Testis (tissue), 3 donors: ENCODE results near the gene NCBP3. TPM values are rescaled to one million over a fixed set of nuclear protein-coding genes. Genes with fewer than 3 reads are reported as not detected.

Experiments used
- DNase-seq: peaks from one replicate; pipeline ENCODE4 v3.0.0-alpha.2; 2019
- H3K27ac ChIP-seq, 2 donors: fragments of 200-600 bp; sonication (generic); one replicate each; pipeline ENCODE4 v1.5.1; 2019
- H3K27me3 ChIP-seq: fragments of 200-600 bp; sonication (generic); one replicate; pipeline ENCODE4 v1.5.1; 2019
- H3K36me3 ChIP-seq: fragments of 200-600 bp; sonication (generic); one replicate; pipeline ENCODE4 v1.5.1; 2017; ENCODE audit warnings: low read depth; ENCODE audit errors: missing control alignments
- H3K4me1 ChIP-seq: fragments of 200-600 bp; sonication (generic); one replicate; pipeline ENCODE4 v1.5.1; 2019
- H3K4me3 ChIP-seq, 2 donors: fragments of 200-600 bp; sonication (generic); one replicate each; pipeline ENCODE4 v1.5.1; 2017 to 2019
- H3K9me3 ChIP-seq: fragments of 200-600 bp; sonication (generic); one replicate; pipeline ENCODE4 v1.5.1; 2017
- POLR2A ChIP-seq: fragments of 450-650 bp; IDR thresholded peaks from one replicate; pipeline ENCODE4 v1.6.1; 2017; ENCODE audit warnings: antibody characterized with exemption, mild to moderate bottlenecking, moderate library complexity
- WGBS, 2 donors: methylation state at CpG; one replicate each; pipeline ENCODE4 v1.1.5; 2018; 5-methylcytosine and 5-hydroxymethylcytosine counted together
- intact Hi-C: fragments of 100-400 bp; cut with DNase I; formaldehyde crosslinking; loops from one replicate; pipeline ENCODE4 v1.15.1; 2023; ENCODE audit warnings: low total_unique reads
- polyA plus RNA-seq: library from polyadenylated mRNA; stranded (reverse); fragments of 350-450 nt; fragmentation: Illumina TruSeq; extraction: RNeasy Lipid Tissue Mini Kit (QIAGEN cat#74804); gene quantifications from one replicate; pipeline ENCODE4 v1.2.3, GENCODE V29; 2014; ENCODE audit warnings: low read depth, low replicate concordance; ENCODE audit not compliant: insufficient read depth
- total RNA-seq, 2 donors: library from RNA; depleted of rRNA; stranded (reverse); fragments of >200 nt; gene quantifications; one replicate each; pipeline ENCODE4 v1.2.3, GENCODE V29; 2016
- TF ChIP-seq, protein P1 (sequence below), 3 experiments: fragments of 450-650 bp in 2 of 3; fragments of 200-600 bp in 1 of 3; sonication (generic) in 1 of 3; IDR thresholded peaks; one replicate each; pipeline ENCODE4 v1.5.1; 2016 to 2019; ENCODE audit warnings: antibody characterized with exemption in 3 of 3, mild to moderate bottlenecking in 2 of 3, moderate library complexity in 1 of 3

Gene NCBP3
- total and polyA plus RNA-seq, 3 donors from 2014 or later, result 37.2 to 61.6 (median 37.7) TPM

DNA sequence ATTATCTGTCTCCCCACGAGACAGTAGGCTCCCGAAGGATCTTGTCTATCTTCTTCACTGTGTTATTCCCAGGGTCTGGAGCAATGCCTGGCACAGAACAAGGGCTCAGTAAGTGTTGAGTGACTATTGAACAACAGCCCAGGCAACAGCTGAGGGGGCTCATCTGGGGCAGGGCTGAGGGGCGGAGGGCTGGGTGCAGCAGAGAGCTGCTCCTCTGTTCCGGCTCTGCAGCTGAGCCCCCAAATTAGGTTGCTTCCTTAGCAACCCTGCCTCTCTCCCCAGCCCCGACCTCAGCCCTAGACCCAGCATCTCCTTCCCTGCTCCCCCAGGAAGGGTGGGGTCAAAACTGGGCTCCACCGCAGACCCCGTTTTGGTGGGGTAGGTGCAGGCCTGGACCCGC, 77.3 kb downstream of the NCBP3 start:
- Histone ChIP-seq H3K4me1 (no peaks in the 10 kb centered on the region), H3K27ac (no peak overlapping the region), H3K4me3 (no peak overlapping the region), H3K36me3 (no peaks in the 10 kb centered on the region), H3K9me3 (no peaks in the 10 kb centered on the region), H3K27me3 (no peaks in the 10 kb centered on the region)
- intact Hi-C loops, result no loop called here
- TF ChIP-seq, protein P1, sequence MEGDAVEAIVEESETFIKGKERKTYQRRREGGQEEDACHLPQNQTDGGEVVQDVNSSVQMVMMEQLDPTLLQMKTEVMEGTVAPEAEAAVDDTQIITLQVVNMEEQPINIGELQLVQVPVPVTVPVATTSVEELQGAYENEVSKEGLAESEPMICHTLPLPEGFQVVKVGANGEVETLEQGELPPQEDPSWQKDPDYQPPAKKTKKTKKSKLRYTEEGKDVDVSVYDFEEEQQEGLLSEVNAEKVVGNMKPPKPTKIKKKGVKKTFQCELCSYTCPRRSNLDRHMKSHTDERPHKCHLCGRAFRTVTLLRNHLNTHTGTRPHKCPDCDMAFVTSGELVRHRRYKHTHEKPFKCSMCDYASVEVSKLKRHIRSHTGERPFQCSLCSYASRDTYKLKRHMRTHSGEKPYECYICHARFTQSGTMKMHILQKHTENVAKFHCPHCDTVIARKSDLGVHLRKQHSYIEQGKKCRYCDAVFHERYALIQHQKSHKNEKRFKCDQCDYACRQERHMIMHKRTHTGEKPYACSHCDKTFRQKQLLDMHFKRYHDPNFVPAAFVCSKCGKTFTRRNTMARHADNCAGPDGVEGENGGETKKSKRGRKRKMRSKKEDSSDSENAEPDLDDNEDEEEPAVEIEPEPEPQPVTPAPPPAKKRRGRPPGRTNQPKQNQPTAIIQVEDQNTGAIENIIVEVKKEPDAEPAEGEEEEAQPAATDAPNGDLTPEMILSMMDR (IDR thresholded peaks at IDR 0.05), result no peak
- no peak for TF ChIP-seq POLR2A
- 72 to 75% methylated on average over 6 to 8 of the region's 8 CpGs for WGBS, 2 donors
- DNase-seq, result no peak

DNA sequence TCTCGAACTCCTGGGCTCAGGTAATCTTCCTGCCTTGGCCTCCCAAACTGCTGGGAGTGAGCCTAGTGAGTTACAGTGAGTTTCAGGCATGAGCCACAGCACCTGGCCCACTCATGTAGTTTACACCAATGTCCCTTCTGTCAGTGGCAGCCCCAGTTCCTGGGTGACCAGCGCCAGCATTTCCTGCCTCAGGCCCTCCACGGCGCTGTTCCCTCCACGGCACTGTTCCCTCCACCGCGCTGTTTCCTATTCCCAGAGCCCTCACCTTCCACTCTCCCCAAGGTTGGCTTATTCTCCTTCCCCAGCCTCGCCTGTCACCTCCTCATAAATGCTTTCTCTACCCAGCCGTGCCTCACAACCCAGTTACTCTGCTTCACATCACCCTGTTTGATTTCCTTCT, 77.7 kb downstream of the NCBP3 start:
- Histone ChIP-seq H3K36me3 (no peaks in the 10 kb centered on the region), H3K4me1 (no peaks in the 10 kb centered on the region), H3K4me3 (no peak overlapping the region), H3K27me3 (no peaks in the 10 kb centered on the region), H3K27ac (no peak overlapping the region), H3K9me3 (no peaks in the 10 kb centered on the region)
- no peak for TF ChIP-seq POLR2A
- TF ChIP-seq, protein P1 (IDR thresholded peaks at IDR 0.05), result no peak
- 91 to 93% methylated on average over 9 of the region's 9 CpGs for WGBS, 2 donors
- intact Hi-C loops, result no loop called here
- no peak for DNase-seq

DNA sequence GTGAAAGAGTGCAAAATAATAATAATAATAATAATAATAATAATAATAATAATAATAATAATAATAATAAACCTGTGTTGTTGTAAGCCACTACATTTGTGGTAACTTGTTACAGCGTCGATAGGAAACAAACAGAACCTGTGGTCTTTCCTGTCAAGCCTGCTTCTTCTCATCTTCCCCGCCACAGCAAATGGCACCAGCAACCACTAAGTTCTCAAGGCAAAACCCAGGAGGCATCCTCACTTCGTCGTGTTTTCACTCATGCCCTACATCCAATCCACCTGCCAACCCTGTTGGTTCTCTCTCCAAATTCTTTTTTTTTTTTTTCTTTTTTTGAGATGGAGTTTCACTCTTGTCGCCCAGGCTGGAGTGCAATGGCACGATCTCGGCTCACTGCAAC, 79.3 kb downstream of the NCBP3 start:
- intact Hi-C loops, result no loop called here
- no peak overlapping the region for H3K4me3 ChIP-seq
- no peaks in the 10 kb centered on the region for H3K36me3 ChIP-seq
- no peak for DNase-seq
- no peaks in the 10 kb centered on the region for H3K27me3 ChIP-seq
- TF ChIP-seq, protein P1 (IDR thresholded peaks at IDR 0.05), result no peak
- no peak for TF ChIP-seq POLR2A
- no peaks in the 10 kb centered on the region for H3K4me1 ChIP-seq
- H3K9me3 ChIP-seq, result no peaks in the 10 kb centered on the region
- no peak overlapping the region for H3K27ac ChIP-seq
- 93 to 98% methylated on average over 8 of the region's 8 CpGs for WGBS, 2 donors

DNA sequence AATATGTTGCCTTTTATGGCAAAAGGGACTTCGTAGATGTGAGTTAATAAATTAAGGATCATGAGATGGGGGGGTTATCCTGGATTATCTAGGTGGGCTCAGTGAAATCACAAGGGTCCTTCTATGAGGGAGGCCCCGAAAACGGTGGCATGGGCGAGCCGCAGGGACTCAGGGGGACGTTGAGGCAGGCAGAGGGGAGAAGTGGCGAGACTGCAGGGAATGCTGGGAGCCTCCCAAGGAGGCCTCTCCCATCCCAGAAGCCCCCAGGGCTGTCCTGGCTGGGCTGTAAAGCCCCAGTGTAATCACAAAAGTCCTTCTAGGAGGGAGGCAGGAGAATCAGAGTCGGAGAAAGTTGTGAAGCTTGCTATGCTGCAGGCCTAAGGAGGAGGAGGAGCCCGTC, 80.1 kb downstream of the NCBP3 start:
- TF ChIP-seq, protein P1 (IDR thresholded peaks at IDR 0.05), result no peak
- no peak for TF ChIP-seq POLR2A
- Histone ChIP-seq H3K9me3 (no peaks in the 10 kb centered on the region), H3K27me3 (no peaks in the 10 kb centered on the region), H3K4me1 (no peaks in the 10 kb centered on the region), H3K36me3 (no peaks in the 10 kb centered on the region), H3K4me3 (no peak overlapping the region), H3K27ac (no peak overlapping the region)
- intact Hi-C loops, result no loop called here
- 88 to 94% methylated on average over 8 to 9 of the region's 9 CpGs for WGBS, 2 donors
- DNase-seq, result no peak

DNA sequence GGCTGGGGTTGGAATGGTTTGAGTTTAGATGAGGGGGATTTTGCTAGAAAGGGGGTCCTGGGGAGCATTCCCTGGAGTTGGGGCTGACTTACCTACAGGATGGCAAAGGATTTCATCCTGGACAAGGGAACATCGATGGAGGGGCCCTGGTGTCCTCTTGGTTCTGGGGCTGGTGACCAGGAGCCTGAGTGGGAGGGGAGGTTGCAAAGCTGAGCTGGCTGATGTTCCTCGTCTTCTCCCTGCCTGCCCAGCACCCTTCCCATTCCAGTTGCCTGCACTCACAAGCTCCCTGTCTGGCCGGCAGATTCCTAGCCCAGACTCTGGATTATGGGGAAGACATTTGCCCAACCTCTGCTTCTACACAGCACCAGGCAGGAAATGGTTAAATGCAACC, 82.3 kb downstream of the NCBP3 start:
- no peak for DNase-seq
- no peak for TF ChIP-seq POLR2A
- TF ChIP-seq, protein P1 (IDR thresholded peaks at IDR 0.05), result no peak
- no peak overlapping the region for H3K27ac ChIP-seq

More for the DNA sequence above, 82.3 kb downstream of the NCBP3 start:
- 63 to 73% methylated on average over 3 of the region's 3 CpGs for whole genome bisulfite sequencing, 2 donors
- Histone ChIP-seq H3K4me3 (no peak overlapping the region), H3K9me3 (no peaks in the 10 kb centered on the region), H3K36me3 (no peaks in the 10 kb centered on the region), H3K27me3 (no peaks in the 10 kb centered on the region), H3K4me1 (no peaks in the 10 kb centered on the region)
- intact Hi-C loops, result no loop called here
